ENCODE results near the gene NLRP6. TPM values are rescaled to one million over a fixed set of nuclear protein-coding genes. Genes with fewer than 3 reads are reported as not detected.

Gene NLRP6
- total RNA-seq, 2 donors from 2014 or later, result 0.19 to 0.20 TPM

GRCh38 chr11:253160-253885, 24.9 kb upstream of the NLRP6 start:
- no peaks in the 10 kb centered on the region for H3K4me1 ChIP-seq
- no peak overlapping the region for H3K27ac ChIP-seq
- TF ChIP-seq CTCF (IDR thresholded peaks at IDR 0.05), result no peak
- H3K27me3 ChIP-seq, result no peaks in the 10 kb centered on the region
- H3K9me3 ChIP-seq, result no peaks in the 10 kb centered on the region
- peaks cover 48% of the 10 kb centered on the region for H3K36me3 ChIP-seq
- H3K4me3 ChIP-seq, result no peak overlapping the region
- DNase-seq (ENCODE audit: low spot score), result no peak

- no peak for DNase-seq (ENCODE audit: low spot score)
- no peaks in the 10 kb centered on the region for H3K4me1 ChIP-seq
- no peak overlapping the region for H3K4me3 ChIP-seq
- peaks cover 43% of the 10 kb centered on the region for H3K36me3 ChIP-seq
- no peaks in the 10 kb centered on the region for H3K27me3 ChIP-seq
- no peaks in the 10 kb centered on the region for H3K9me3 ChIP-seq
- no peak for TF ChIP-seq CTCF (IDR thresholded peaks at IDR 0.05)
- no peak overlapping the region for H3K27ac ChIP-seq
These were observed 24.3 kb upstream of the NLRP6 start for GRCh38 chr11:253886-254270.

- no peak overlapping the region for H3K4me3 ChIP-seq
- no peaks in the 10 kb centered on the region for H3K4me1 ChIP-seq
- no peak for TF ChIP-seq CTCF (IDR thresholded peaks at IDR 0.05)
- peaks cover 33% of the 10 kb centered on the region for H3K36me3 ChIP-seq
- H3K27ac ChIP-seq, result no peak overlapping the region
- DNase-seq (ENCODE audit: low spot score), result no peak
- no peaks in the 10 kb centered on the region for H3K9me3 ChIP-seq
- no peaks in the 10 kb centered on the region for H3K27me3 ChIP-seq
These were observed 23.0 kb upstream of the NLRP6 start for GRCh38 chr11:255176-255575.

GRCh38 chr11:255816-256215, 22.4 kb upstream of the NLRP6 start:
- Histone ChIP-seq H3K27me3 (no peaks in the 10 kb centered on the region), H3K4me1 (no peaks in the 10 kb centered on the region), H3K4me3 (no peak overlapping the region), H3K9me3 (no peaks in the 10 kb centered on the region), H3K36me3 (peaks cover 27% of the 10 kb centered on the region), H3K27ac (no peak overlapping the region)
- TF ChIP-seq CTCF (IDR thresholded peaks at IDR 0.05), result no peak
- DNase-seq (ENCODE audit: low spot score), result no peak

GRCh38 chr11:256952-257737, 21.1 kb upstream of the NLRP6 start:
- H3K4me3 ChIP-seq, result no peak overlapping the region
- no peaks in the 10 kb centered on the region for H3K4me1 ChIP-seq
- H3K9me3 ChIP-seq, result no peaks in the 10 kb centered on the region
- TF ChIP-seq CTCF (IDR thresholded peaks at IDR 0.05), result no peak
- no peak for DNase-seq (ENCODE audit: low spot score)
- H3K27ac ChIP-seq, result no peak overlapping the region
- H3K27me3 ChIP-seq, result no peaks in the 10 kb centered on the region
- peaks cover 13% of the 10 kb centered on the region for H3K36me3 ChIP-seq
